ENCODE measurements around the gene ALOXE3.

Gene ALOXE3

DNA sequence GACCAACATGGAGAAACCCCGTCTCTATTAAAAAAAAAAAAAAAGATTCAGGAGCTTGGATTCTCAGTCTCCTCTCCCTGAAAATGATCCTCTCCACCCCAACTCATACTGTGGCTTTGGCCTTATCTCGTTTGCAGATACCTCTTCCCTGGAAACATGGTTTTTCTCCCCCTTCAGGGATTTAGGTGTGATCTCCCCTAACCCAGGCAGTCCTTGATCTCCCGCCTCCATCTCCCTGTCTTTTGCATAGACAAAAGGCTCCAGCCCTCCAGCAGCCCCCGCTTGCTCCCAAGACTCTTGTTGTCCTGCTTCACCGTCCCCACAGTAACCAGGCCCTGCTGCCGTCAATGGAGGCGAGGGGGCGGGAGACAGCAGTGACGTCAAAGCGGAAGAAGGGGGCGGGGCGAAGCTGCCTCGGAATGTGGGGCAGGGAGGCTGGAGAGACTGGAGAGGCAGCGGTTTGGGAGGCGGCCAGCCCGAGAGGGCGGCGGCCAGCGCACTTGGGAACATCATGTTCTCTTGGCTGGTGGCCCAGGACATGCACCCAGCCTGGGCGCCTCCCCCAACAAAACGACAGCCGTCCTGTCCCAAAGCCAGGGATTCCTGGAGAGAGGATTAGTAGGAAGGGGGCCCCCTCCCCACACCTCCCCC, 35.8 kb upstream of the ALOXE3 start:
- peak; percentile 91 for DNase-seq

DNA sequence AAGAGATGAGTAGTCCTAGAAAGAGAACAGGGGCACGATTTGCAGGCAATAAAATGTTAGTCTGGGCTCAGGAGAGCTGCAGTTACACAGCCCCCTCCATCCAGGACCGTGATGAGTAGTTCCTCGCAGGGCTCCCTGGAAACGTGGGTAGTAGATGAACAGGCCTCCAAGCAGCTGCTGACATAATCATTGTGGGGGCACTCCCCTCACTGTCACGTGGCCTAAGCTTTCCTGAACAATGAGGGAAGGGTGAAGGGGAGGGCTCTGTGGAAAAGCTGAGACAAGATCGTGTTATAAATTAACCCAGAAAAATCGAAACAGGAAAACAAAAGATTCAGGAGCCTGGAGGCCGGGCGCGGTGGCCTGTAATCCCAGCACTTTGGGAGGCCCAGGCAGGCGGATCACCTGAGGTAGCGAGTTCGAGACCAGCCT, 35.2 kb upstream of the ALOXE3 start:
- DNase-seq = peak; percentile 13

DNA sequence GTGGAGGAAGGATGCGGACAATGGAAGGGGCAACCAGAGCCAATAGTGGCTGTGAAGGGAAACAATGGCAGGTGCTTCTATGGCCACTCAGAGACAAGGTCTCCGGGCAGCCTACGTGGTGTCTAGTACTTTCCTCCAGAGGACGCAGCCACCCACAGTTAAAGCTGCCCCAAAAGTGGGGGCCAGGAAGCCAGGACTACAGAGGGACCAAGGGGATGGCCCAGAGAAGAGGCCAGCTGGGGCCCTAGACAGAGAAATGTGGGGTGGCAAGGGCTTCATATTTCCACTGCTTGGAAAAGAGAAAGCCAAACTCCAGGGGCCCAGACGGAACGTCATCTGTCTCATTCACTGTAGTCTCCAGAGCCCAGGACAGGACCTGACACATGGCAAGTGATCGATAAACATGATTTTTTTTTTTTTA, 34.7 kb upstream of the ALOXE3 start:
- DNase-seq = no peak

DNA sequence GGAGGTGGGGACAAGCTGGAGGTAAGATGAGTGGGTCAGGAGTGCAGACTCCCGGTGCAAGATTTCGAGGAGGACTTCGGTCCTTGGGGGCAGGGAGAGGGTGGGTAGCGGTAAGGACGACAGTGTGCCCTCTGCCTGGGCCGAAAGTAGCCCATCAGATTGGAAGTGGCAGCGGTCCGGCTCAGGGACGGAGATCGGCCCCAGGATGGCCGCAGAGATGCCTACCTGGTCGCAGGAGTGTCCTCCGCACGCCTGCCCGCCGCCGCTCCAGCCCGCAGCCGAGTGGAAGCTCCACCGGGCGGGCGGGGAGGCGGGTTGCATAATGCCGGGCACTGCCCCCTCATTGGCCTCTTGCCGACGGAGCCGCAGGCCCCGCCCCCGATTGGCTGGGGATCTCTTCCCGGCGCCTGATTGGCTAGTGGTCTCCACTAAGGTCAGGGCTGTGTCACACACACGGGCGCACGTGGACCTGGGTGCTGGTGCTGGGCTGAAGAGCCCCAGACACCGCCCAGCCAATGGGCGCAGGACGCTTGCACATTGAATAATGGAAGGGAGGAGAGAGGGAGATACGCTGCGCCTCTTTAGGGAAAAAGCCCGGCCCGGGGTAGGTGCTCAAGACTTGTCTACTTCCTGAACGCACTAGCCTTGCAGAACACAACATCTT, 33.9 kb upstream of the ALOXE3 start, which contains the start of gene PER1:
PER1 (minus strand) TSS at position 293 of the 664 bp plus-strand sequence. CDS start 1,698 bp downstream, outside the sequence.
- DNase-seq = peak; percentile 93

DNA sequence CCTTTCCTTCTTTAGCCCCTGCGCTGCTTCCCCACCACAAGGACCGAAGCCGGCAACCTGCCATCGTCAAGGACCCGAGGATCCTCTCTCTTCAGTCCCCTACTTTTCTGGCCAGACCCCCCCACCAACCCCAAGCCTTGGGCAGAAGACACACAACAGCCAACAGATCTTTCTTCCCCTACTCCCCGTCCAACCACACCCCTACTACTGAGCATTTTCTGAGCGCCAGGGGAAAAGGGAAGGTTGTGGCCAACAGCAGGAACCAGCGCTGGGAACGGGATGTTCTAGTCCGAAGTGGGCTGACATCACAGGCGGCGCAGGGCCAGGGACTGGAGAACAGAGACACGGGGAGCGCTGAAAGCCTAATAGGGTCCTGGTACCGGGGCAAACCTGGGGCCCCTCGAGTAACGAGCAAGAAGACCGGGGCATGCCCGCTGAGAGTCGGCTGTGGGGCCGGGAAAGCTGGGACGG, 33.4 kb upstream of the ALOXE3 start:
- DNase-seq = peak; percentile 32

DNA sequence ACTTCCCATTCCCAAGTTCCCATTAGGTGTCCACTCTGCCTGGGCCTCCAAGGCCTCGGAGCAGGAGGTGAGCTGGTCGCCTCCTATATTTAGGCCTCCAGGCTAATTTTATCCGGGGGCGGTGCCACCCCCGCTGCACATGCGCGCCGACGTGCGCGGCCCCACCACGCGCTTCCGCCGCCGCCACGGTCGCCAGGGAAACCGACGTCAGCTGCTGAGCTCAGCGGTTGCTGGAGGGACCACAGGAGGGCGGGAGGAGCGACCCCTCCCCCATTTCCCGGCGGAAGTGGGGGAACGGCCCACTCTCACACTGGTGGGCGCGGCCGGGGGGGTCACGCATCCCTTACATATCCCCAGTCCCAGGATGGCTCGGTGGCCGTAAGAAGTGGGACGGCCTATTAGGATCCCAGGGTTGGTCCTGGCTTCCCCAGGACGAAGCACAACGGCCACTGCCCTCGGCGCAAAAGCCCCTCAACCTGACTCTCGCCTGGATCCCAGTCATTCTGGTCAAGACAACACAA, 32.9 kb upstream of the ALOXE3 start:
- peak; percentile 92 for DNase-seq

DNA sequence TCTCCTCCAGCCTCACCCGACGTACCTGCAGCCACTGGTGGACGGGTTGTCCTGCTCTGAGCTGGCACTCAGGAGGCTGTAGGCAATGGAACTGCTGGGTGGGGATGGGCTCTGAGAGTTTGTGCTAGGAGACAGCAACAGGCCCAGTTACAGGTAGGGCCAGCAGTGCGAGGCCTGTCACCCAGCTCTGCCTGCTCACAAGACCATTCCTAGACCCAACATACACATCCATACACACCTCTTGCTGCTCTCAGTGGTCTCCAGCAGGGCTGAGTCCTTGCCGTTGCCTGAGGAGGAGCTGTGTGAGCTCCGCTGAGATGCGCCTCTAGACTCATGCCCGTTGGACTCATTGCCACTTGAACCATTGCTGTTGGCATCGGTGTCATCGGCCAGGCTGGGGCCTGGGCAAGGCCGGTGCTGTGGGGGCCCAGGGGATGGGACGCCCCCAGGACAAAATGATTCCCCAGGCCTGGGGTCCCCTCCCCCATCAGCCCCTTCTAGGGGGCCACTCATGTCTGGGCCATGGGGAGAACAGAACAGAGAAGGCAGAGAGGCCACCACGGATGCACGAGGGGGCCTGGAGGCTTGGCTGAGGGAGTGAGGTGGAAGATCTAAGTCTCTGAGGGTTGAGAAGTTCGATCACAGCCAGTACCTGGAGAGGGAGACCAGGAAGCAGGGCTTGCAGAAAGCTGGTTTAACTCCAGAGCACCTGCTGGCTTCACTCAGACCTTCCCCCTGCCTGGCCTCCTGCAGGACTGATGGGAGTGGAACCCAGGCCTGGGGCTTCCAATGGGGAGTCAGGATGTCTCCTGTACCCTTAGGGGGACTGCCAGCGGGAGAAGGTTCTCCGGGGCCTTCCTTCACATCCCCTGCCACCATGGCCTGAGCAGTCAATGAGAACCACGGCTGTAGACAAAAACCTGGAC, 32.1 kb upstream of the ALOXE3 start:
- no peak for DNase-seq

DNA sequence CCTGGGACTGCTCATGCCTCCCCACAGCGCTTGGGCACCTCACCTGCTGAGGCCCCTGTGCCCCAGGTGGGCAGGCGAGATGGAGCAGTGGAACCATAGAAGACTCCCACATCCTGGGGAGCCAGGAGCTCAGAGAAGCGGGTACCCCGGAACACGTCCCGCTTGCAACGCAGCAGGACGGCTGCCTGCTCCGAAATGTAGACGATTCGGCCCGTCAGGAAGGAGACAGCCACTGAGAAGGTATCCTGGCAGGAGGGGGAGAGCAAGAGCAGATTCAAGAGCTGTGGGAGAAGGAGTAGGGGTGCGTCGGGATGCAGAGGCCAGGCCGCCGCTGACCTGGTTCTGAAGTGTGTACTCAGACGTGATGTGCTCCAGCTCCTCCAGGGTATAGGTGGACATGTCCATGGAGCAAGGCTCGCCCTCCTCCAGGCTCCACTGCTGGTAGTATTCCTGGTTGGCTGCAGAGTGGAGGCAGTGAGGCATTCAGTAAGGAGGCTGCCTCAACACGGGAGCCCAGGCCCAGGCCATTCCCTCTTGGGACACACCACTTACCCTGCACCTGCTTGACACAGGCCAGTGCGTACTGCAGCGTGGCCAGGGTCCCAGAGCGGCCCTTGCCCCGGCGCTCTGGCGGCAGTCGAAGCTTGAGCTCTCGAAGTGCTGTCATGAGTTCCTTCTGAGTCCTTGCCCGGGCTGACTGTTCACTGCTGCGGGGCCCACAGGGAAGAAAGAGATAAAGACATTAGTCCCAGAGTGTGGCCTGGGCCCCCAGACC, 31.3 kb upstream of the ALOXE3 start:
- no peak for DNase-seq

DNA sequence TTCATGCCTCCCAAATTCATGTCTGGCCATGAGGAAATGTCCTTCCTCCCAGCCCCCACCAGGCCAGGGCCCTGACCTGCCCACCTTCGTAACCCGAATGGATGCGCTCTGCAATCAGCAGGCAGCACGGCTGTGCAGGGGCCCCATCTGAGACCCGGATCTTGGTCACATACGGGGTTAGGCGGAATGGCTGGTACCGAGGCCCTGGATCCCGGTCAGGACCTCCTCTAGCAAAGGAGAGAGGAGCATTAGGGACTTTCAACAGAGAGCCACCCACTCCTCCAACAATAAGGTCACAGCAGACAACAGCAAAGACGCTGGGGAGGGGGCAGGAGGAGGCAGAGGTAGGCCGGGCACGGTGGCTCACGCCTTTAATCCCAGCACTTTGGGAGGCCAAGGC, 30.2 kb upstream of the ALOXE3 start:
- DNase-seq = no peak

DNA sequence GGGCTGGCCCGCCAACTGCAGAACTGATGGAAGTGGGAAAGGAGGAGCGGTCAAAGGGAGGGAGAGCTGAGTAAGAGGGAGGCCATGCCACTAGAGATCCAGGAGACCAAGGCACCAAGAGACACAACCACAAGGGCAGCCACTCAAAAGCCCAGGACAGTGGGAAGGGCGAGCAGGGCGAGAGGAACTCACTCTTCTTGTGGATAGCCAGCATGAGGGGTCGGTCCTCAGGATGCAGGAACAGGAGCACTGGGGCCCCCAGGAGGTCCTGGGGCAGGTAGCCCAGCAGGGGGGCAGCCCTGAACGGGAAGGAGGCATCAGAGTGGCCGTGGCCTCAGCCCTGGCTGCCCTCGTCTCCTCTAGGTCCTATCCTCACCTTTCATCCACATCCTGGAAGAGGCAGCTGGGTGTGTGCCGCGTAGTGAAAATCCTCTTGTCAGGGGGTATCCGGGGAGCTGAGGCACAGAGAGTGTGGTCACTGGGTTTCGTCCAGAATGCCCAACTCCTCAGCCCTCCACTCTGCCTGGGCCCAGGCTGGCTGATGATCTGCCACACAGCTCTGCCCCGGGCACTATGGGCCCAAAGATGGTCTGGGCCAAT, 29.6 kb upstream of the ALOXE3 start:
- DNase-seq = no peak

DNA sequence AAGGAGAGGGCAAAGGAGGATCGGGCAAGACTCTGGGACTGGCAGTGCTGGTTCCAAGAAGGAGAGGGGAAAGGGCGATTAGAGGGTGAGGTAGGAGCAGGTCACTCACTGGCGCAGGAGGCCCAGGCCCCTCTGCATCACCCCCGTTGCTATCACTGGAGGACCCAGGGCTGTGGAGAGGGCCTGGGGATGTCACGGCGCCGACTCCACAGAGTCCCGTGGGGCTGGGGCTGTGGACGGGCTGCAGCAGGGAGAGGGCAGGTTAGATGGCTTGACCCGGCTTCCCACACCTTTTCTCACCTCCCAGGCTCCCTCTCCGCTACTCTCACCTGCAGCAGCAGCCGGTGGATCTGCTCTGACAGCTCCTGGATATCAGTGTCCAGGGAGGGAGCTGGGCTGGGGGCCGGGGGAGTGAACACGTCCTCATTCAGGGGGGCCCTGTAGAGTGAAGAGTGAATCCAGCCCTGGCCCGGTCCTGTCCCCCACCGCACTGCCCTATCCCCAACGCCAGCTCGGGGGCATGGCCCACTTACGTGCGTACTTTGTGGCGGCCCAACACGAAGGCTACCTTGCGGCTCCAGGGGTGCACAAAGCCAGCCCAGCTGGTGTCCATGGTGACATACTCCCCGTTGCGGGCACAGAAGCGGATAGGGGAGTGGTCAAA, 29.0 kb upstream of the ALOXE3 start:
- DNase-seq = no peak

DNA sequence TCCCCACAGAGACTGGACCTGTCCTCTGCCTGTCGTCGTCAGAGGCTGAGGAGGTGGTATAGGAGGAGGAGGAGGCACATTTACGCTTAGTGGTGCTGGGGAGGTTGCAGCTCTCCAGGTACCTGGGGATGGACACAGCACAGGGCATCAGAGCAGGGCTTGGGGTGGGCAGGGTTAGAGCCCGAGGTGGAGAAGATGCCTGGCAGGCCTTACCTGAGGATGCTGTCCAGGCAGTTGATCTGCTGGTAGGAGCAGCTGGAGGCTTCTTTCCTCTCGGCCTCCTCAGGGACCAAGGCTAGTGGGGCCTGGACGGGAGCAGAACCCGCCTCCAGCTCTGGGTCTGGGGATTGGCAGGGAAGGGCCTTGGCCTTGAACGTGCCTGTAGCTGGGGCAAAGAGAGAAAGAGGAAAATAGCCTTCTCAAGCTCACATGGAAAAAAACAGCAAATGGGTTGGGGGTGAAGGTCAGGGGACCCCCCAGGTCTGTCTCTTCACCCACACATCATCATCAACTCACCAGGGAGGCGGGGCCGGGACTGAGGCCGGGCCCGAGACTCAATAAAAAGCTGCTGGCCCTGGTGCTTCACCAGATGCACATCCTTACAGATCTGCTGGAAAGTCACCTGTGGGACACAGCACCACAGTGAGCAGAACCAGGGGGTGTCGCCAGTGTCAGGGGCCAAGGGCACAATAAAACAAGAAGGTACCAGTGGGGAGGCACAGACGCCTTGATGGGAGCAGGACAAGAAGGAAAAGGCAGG, 28.2 kb upstream of the ALOXE3 start:
- no peak for DNase-seq

DNA sequence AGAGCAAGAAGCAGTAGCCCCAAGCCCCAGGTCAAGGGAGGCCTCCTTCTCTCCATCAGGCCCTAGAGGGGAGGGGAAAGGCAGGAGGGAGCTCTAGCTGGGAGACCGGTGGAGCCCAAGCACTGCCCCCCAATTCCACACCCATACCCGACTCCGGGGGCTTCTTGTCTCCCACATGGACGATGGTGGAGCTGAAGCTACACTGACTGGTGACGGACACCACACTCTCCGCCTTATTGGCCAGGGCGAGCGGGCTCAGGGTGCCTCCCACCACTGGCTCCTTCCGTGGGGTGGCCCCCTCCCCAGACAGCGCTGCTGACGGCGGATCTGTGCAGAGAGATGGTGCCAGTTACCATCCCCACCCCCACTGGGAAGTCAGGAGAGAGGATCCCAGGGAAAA, 27.5 kb upstream of the ALOXE3 start:
- no peak for DNase-seq

DNA sequence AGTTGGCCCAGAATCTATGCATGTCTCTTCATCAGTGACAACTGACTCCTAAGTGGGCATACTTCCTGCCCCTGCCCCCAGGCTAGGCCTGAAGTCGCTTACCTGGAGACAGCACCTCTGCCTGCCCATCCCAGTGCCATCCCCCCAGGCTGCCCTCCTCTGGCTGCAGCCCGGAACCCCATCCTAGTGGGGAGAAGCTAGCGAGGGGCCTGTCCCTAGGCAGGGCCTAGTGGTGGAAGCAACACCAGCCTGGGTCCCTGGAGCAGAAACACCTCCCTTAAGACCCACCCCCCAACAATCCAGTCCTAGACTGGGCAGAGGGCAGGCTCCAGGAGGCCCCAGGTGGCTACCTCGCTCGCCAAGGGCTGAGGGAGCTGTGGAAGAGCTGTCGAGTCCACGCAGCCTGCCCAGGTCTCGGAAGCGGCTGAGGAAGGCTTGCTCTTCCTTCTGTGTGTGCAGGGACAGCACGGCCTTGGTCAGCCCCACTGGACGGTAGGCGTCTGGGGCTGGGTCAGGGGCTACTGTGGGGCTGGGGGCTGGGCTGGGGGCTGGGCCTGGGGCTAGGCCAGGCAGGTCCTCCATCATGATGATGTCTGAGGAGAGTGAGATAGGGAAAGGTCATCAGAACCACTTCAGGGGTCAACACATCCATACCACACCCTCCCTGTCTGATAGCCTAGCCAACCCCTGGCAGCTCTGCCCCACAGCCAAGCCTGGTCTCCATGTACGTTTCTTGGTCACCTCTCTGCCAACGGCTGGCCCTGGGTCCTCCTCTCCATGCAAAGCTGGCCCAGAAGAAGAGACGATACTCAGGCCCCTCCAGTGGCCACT, 26.3 kb upstream of the ALOXE3 start:
- DNase-seq = no peak

DNA sequence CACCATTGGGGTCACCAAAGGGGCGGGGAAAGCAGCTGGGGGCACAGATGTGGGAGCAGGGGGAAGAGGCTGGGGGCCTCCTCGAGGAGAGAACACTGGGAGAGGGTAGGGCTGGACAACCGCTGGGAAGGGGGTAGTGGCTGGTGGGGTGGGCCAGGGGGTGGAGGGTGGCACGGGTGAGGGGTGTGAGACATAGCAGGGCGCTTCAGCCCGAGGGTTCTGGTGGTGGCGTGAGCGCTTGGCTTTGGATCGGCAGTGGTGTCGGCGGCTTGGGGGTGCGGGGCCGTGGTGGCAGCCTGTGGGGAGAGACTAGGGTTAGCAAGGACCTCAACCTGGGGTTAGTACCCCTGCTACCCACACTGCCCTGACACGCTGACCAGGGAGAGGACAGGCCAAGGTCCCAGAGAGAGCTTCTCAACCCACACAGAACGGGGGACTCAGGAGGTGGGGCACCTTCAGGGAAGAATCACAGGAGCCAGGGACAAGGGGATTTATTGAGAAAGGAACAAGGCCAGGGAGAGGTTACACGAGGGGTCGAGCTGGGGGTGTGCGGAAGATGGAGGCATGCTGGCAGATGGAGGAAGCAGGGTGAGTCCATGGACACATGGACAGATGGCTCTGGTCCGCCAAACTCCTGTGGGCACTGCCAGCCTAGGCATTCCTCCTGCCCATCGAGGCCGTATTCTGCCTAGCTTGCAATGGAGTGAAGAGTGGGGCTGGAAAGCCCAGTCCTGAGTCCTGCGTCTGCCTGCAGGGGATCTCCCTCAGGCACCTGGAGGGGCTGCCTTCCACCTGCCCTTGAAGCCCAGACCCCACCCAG, 25.5 kb upstream of the ALOXE3 start:
- DNase-seq = no peak

DNA sequence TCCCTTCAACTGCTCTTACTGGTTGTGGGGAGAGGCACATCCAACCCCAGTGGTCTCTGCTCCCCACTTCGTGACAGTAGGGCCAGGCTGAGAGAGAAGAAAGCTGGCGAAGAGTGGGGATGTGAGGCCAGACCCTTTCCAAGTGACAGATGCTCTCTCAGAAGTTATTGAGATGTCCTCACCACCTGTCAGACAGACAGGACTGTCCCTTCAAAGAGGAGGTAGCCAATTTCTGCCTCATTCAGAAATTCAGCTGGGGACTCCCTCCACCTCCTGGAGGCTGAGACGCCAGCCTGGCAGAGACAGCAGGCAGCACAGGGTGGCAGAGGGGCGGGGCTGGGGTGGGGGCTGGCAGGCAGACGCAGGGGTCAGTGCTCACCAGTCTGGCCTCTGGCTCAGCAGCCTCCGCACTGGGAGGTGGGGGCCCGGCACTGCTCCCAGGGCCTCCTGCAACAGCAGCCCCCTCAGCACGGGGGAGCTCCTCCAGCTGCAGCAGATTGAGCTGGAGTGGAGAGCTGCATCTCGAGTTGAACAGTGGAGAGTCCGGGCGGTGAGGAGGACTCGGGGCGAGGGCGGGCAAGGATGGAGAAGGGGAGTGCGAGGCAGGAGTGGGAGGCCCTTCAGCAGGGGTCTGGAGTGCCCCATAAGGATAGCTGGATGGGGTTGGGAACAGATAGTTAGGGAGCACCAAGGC, 24.7 kb upstream of the ALOXE3 start:
- DNase-seq = no peak

DNA sequence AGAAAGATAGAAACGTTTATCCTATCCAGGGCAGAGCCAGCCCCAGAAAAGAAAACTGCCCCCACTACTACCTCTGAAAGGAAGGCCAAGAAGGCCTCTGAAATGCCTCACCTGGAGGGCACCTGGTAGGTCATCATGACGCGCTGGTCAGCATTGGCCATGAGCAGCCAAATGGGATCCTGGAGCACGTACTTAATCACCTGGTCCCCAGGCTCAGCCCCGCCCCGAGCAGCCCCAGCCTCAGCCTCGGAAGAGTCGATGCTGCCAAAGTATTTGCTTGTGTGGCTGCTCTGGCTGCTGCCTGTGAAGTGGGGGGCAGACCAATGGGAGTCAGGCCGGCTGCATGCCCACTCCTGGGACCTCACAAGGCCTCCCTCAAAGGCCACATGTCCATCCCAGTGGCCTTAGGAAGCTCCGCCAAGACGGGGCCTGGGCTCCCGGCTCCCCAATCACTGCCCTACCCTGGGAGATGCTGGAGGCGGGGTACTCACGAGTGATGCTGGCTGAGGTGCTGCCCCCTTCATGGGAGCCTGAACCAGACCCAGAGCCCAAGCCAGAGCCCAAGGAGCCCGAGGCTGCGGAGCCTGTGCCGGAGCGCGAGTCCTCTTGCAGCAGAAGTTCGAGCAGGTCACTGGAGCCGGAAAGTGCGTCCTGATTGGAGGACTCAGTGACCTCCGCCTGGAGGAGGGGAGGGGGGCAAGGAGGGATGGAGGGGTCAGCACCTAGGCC, 24.0 kb upstream of the ALOXE3 start:
- no peak for DNase-seq
